Measurements from ENCODE around the gene GNG14. TPM values are rescaled to one million over a fixed set of nuclear protein-coding genes. Genes with fewer than 3 reads are reported as not detected.

GNG14 gene
- total RNA-seq, 1 donor from 2014 or later = not detected

- peak overlapping the region; percentile 99 for H3K27ac Mint-ChIP-seq
- no peak for TF ChIP-seq CTCF (IDR thresholded peaks at IDR 0.05; ENCODE audit: unreplicated experiment)
- H3K4me1 Mint-ChIP-seq (ENCODE audit: low read depth) = peaks cover 21% of the 10 kb centered on the region
- H3K9me3 Mint-ChIP-seq (ENCODE audit: low read depth) = no peaks in the 10 kb centered on the region
- peaks cover 13% of the 10 kb centered on the region for H3K36me3 Mint-ChIP-seq (ENCODE audit: insufficient read depth)
- H3K4me3 Mint-ChIP-seq (ENCODE audit: low read depth) = peak overlapping the region; percentile 100
- H3K27me3 Mint-ChIP-seq = no peaks in the 10 kb centered on the region
- DNase-seq (ENCODE audit: low spot score, unreplicated experiment) = no peak
Observed at GRCh38 chr19:12737835-12738351, 50.1 kb downstream of the GNG14 start.

Other genes starting within 250 kb of the GNG14 start
- 13.8 and 14.2 TPM in 2 replicates for gene ZNF443, start 247.0 kb upstream of the GNG14 start, total RNA-seq
- gene ZNF709, start 203.2 kb upstream of the GNG14 start, total RNA-seq = 5.8 and 9.1 TPM in 2 replicates
- 18.9 and 23.1 TPM in 2 replicates for gene ZNF564, start 136.5 kb upstream of the GNG14 start, total RNA-seq
- 12.7 and 15.1 TPM in 2 replicates for gene ZNF490, start 77.2 kb upstream of the GNG14 start, total RNA-seq
- 22.3 and 24.3 TPM in 2 replicates for gene ZNF791, start 77.1 kb upstream of the GNG14 start, total RNA-seq
- gene MAN2B1, start 21.3 kb upstream of the GNG14 start, total RNA-seq = 115 and 120 TPM in 2 replicates
- gene WDR83, start 21.2 kb upstream of the GNG14 start, total RNA-seq = 16.3 and 17.2 TPM in 2 replicates
- gene DHPS, start 6.1 kb upstream of the GNG14 start, total RNA-seq = 92.0 and 106 TPM in 2 replicates
- gene FBXW9, start 8.6 kb downstream of the GNG14 start, total RNA-seq = 14.6 and 15.1 TPM in 2 replicates
- gene TNPO2, start 35.9 kb downstream of the GNG14 start, total RNA-seq = 109 and 113 TPM in 2 replicates
- 171 and 180 TPM in 2 replicates for gene TRIR, start 46.7 kb downstream of the GNG14 start, total RNA-seq
- 59.8 and 66.0 TPM in 2 replicates for gene GET3, start 49.5 kb downstream of the GNG14 start, total RNA-seq
- not detected in 2 replicates for gene BEST2, start 63.8 kb downstream of the GNG14 start, total RNA-seq
- gene HOOK2, start 87.6 kb downstream of the GNG14 start, total RNA-seq = 115 TPM in 2 replicates
- gene JUNB, start 103.5 kb downstream of the GNG14 start, total RNA-seq = 5.7 and 6.0 TPM in 2 replicates
- 524 and 554 TPM in 2 replicates for gene PRDX2, start 113.8 kb downstream of the GNG14 start, total RNA-seq
- gene THSD8, start 114.1 kb downstream of the GNG14 start, total RNA-seq = 16.5 and 22.7 TPM in 2 replicates
- 32.8 and 37.4 TPM in 2 replicates for gene RNASEH2A, start 118.6 kb downstream of the GNG14 start, total RNA-seq
- not detected in 2 replicates for gene RTBDN, start 146.6 kb downstream of the GNG14 start, total RNA-seq
- gene MAST1, start 150.5 kb downstream of the GNG14 start, total RNA-seq = 5.3 and 5.9 TPM in 2 replicates
- 26.0 and 31.7 TPM in 2 replicates for gene DNASE2, start 193.5 kb downstream of the GNG14 start, total RNA-seq
- gene KLF1, start 199.2 kb downstream of the GNG14 start, total RNA-seq = not detected in 2 replicates
- 59.3 and 60.6 TPM in 2 replicates for gene GCDH, start 203.2 kb downstream of the GNG14 start, total RNA-seq
- gene SYCE2, start 231.3 kb downstream of the GNG14 start, total RNA-seq = 1.2 and 1.8 TPM in 2 replicates
- 61.2 and 63.3 TPM in 2 replicates for gene FARSA, start 245.7 kb downstream of the GNG14 start, total RNA-seq

All from progenitor cell of endocrine pancreas (in vitro differentiated cells).